GM21390 (cell line): ENCODE data around the gene PIM3.
"Not testable (repeated sequence)": the region's sequence is repeated elsewhere in the genome, so short reads cannot be mapped to it uniquely, and the experiment has no call there.

ENCODE experiments used
- ATAC-seq: cut with Tn5 transposase; IDR thresholded peaks from one replicate; pipeline ENCODE4 v1.9.1; 2021; ENCODE audit not compliant: unreplicated experiment

The PIM3 gene

DNA sequence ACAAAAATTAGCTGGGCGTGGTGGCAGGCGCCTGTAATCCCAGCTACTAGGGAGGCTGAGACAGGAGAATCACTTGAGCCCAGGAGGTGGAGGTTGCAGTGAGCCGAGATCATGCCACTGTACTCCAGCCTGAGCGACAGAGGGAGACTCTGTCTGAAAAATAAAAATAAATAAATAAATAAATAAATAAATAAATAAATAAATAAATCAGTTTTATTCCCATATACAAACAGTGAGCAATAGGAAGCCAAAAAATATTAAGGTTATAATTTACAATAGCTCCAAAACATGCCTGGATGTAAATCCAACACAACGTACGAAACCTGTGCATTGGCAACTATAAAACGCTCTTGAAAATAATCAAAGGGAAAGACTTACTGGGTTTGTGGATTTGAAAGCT, 21.2 kb downstream of the PIM3 start:
- not testable (repeated sequence) for ATAC-seq

DNA sequence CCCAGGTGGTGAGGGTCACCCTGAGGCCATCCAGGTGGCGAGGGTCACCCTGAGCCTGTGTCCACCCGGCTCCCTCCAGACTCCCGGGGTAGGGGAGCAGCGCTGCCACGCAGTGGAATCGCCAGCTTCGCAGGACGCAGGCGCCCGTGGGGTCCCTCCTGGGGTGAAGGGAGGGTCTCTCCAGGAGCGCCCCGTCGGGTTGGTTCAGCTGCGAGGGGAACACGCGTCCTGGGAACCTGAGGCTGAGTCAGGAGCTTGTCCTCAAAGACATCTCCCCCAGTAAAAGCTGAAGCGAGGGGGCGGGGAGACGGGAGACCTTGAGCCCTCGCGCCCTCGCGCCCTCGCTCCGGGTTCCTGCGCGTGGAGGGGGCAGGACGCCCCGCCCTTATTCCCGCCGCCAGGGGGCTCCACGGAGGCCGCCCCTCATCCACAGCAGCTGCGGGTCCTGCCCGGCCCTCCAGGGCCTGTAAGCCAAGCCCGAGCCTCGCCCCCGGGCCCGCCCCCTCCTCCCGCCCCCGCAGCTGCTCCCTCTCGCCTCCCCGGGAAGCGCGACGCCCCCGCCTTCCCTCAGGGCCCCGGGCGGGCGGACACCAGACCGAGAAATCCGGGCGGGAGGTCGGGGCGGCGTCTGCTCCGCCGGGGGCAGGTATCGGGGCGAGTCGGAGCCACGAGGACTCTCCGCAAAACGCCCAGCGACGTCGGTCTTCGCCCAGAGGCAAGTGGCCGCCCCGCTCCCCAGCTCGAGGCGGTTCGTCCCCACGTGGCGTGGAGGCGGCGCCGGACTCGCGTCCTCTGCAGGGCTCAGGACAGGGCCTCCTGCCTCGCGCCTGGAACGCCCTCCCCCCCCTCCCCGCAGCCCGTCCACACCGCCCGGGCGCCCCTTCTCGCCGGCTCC, 22.8 kb downstream of the PIM3 start:
- no peak for ATAC-seq

DNA sequence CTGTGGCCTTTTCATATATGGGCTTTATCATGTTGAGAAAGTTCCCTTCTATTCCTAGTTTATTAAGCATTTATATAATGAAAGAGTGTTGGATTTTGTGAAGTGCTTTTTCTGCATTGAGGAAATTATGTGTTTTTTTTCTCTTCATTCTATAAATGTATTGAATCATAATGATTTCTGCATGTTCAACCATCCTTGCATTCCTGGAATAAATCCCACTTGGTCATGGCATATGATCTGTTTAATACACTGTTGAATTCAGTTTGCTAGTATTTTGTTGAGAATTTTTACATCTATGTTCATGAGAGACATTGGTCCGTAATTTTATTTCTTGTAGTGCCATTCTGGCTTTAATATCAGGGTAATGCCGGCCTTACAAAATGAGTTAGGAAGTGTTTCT, 25.8 kb downstream of the PIM3 start:
- ATAC-seq, result no peak

DNA sequence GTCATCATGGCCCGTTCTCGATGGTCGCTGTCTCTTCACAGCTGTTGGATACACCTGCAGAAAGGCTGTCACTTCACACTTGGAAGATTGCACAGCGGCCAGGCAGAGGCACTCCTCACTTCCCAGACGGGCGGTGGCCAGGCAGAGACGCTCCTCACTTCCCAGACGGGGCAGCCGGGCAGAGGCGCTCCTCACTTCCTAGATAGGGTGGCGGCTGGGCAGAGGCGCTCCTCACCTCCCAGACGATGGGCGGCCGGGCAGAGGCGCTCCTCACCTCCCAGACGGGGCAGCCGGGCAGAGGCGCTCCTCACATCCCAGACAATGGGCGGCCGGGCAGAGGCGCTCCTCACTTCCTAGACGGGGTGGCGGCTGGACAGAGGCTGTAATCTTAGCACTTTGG, 29.3 kb downstream of the PIM3 start:
- not testable (repeated sequence) for ATAC-seq

DNA sequence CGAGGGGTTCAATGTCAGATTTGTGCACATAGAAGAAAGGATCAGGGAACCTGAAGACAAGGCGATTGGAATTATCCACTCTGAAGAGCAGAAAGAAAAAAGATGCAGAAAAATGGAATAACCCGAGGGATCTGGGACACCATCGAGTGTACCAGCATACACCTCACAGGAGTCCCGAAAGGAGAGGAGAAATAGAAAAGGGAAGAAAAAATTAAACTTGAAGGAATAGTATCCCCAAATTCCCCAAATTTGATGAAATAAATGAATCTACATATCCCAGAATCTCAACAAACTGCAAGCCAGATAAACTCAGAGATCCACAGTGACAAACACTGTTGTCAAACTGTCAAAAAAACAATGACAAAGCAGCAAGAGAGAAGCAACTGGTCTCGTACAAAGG, 30.6 kb downstream of the PIM3 start:
- ATAC-seq, result no peak

DNA sequence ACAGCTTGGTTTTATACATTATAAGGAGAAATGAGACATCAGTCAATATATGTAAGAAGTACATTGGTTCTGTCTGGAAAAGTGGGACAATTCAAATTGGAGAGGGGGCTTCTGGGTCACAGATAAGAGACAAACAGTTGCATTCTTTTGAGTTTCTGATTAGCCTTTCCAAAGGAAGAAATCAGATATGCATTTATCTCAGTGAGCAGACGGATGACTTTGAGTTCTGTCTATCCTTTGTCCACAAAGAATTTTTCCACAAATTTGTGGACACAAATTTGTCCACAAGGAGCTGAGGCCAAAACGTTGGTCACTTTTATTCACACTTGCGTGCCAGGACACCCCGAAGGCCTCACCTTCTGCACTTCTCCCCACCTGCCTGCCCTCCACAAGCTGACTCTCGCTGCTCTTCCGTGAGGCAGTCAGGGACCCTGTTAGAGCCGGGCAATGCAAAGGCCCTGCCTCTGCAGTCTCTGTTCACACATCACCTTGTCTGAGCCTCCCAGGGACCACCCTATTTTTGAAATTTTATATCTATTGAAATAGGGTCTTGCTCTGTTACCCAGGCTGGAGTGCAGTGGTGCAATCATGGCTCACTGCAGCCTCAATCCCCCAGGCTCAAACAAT, 31.4 kb downstream of the PIM3 start:
- ATAC-seq, result no peak

DNA sequence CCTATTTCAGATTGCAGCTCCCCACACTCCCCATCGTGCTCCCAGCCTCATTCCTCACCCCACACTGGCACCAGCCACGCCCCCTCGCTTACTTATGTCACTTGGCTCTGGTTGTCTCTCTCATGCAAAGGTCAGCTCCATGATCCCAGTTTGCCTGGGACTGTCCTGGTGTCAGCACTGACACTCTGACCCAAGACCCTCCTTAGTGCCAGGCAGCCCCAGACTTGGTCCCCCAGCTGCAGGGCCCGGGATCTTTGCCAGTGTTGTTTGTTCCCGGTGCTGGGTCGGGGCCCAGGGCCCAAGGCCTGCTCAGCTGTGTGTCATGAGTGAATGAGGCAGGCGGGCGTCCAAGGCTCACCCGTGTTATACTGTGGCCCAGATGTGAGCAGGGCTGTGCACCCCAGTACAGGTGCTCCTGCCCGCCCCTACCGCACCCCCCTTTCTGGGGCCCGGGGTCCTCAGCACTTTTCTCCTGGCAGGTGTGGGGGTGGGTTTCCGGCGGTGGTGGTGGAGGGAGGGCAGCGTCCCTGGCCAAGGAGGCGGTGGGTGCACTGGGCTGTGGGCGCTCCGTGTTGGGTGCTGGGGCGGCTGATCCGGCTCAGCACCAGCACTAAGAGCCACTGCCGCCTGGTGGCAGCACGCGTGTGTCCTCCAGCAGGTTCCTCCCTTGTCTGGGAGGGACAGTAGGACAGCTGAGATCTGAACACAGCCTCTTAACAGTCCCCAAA, 32.5 kb downstream of the PIM3 start:
- no peak for ATAC-seq

DNA sequence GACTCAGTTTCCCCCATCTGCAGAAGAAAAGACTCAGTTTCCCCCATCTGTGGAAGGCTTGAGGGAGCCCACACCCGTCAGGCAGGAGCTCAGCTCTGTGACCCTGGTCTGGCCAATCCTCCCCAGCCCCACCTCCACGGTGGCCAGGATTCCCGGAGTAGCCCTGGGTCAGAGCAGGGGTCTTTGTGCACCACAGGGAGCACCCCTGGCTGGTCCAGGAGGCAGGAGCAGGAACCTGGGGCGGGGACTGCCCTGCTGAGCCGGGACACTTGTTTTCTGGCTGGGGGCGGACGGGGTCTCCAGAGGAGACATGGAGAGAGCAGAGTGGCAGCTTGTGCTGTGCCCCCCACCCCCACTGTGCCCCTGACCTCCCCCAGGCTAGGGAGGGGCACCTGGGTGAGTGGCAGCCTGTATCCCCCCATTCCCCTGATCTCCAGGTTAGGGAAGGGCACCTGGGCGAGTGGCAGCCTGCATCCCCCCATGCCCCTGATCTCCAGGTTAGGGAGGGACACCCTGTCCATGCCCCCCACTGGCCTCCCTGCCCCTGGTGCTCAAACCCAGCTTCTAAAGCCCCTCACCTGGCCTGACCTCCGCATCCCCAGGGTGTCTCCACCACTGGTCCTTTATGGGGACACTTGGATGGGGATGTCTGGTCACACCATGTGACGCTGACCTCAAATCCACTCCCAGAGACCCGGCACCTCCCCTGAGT, 33.2 kb downstream of the PIM3 start:
- no peak for ATAC-seq

DNA sequence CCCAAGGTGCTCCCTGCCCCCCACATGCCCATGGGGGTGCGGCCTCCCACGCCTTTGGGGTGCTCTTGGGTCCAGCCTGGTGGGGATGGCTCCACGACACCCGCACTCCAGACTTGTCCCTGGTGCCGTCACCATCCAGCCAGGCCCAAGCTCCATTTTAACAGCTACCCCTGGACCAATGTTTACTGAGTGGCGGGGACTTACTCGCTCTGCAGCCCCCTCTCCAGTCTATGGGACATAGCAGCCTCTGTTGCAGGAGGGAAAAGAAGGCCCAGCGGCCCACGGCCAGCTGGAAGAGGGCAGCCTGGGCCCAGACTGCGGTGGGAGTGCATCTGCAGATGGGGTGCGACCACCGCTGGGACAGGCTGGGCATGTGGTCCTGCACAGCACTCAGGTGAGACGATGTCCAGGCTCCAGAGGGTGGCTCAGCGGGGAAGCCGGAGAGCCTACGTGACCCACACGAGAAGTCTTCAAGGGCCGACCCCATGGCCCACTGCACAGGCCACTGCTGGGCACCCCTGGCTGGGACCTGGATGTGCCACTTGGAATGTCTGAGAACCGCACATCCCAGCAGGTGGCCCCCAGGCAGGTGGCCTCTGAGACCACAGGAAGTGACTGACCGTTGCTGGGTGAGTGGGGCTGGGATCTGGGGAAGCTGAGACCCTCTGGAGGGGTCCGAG, 33.9 kb downstream of the PIM3 start:
- ATAC-seq, result no peak

DNA sequence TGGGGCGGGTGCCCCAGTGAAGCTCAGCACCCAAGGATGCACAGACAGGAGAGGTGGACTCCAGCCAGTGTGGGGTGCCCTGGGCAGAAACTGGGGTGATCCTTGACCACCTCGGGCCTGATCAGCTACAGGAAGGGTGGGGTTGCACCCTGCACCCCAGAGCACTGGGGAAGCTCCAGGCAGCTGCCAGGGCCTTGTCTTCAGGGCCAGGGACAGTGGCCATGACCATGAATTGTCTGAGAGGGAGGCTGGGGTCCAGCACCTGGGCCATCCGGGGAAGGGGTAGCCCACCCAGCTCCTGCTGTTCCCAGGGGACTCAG, 34.4 kb downstream of the PIM3 start:
- ATAC-seq, result no peak

DNA sequence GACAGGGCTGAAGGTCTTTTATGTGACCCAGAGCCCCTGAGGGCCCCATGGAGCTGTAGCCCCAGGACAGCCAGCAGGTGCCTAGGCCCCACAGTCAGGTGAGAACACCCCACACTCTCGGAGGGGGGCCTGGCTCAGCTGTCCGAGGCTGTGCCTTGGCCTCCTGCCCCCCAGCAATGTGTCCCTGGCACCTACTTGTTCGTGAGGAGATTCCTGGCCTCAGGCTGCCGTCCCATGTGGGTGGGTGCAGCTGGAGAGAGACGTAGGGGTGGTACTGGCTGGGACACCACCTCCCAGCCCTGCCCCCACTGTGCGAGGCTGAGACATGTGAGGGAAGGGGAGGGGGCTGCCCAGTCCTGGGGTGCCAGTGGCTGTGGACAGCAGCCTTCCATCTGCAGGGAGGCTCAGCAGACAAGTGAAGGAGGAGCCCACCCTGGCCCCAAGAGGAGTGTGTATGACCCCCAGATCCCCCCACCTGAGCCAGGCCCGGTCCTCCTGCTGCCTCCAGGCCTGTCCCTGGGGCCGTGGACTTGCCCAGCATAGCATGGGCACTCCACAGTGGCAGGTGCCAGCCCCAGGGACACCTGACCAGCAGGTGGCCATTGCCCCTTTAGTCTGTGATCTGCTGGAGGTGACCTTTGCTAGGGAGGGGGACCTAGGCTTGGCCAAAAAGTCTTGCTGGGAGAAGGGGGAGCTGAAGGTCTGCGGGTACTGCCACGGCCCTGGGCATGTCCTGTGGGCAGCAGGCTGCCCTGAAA, 35.0 kb downstream of the PIM3 start:
- ATAC-seq, result no peak

DNA sequence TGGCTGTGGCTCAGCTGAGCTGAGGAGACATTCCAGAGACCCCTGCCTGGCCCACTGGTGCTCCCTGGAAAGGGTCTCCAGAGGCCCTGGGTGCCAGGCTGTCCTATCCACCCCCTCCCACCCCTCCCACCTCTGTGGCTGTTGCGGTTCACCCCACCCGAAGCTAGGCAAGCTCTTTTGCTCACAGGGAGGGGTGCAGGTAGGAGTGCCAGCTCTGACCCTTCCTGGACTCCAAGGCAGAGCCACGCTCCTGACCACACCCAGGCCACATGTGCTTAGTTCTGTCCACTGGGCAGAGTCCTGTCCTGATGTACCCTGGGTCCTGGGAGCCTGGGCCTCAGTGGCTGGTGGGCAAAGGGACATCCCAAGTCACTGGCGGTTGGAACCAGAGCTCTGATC, 35.5 kb downstream of the PIM3 start:
- no peak for ATAC-seq

DNA sequence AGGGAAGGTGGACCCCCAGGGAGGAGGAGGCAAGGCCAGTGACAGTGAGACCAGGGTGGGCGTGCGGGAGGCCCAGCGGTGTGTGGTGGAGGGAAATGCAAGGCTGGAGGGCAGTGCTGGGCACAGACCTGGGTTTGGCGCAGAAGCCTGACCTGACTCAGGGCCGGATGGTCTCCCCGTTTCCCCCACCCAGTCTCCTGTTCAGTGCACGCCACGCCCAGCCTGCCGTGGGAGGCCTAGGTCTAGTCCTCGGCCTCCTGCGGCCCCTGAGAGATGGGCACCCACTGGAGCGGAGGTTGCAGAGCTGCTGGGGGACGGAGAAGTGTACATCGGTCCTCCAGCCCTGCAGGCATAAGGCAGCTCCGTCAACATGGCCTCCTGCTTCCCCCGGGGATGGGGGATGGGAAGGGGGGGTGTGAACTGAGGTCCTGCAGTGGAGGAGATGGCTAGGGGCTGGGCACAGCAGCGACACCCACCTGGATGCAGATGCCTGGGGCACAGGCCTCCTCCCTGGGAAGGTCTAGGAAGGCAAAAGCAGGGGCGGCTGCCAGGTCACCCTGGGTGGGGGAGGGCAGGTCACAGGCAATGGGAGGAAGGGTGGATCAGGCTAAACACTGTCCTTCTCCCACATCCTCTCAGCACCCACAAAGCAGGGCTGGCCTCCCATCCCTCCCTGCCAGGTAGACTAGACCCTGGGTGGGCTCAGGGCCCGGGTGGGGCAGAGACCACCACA, 36.1 kb downstream of the PIM3 start:
- ATAC-seq, result no peak

DNA sequence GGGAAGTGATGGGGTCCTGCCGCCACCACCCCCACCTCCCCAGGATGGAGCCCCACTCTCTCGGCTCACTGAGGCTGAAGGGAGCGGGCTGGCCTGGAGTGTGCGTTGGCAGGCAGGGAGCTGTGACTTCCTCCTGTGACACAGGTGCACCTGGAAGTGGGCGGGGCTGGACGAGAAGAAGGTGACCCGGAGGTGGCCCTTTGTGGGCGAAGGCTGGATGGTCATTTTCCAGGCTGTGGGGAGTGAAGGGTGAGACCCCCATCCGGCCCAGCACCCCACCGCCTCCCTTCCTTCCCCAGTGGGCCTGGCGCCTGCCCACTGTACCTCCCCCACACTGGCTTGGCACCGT, 36.7 kb downstream of the PIM3 start:
- no peak for ATAC-seq

DNA sequence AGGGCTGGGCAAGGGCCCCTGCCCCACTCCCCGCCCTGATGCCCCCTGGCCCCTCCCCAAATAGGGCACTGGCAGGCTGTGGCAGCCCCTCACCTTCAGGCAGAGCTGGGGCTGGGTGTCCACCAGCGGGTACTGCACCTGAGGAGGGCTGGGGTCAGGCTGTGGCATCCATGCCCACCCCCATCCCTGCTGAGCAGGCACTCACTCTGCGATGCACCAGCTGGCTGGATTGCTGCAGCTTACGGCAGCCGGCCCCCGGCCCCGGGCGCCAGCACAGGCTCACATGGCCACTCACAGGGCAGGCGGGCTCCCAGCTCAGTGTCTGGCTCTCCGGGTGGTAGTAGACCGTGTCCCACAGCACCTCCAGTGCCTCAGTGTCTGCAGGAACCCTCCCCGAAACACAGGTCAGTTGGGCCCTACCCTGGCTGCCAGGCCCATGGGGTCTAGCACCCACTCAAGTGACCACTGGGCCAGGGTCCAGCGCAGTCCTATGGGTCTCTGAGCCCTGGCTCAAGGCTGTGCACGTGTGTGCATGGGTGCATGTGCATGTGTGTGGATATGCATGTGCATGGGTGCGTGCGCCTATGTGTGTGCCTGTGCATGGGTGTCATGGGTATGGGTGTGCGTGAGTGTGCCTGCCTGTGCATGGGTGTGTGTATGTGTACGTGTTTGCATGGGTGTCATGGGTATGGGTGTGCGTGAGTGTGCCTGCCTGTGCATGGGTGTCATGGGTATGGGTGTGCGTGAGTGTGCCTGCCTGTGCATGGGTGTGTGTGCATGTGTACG, 37.6 kb downstream of the PIM3 start:
- no peak for ATAC-seq

DNA sequence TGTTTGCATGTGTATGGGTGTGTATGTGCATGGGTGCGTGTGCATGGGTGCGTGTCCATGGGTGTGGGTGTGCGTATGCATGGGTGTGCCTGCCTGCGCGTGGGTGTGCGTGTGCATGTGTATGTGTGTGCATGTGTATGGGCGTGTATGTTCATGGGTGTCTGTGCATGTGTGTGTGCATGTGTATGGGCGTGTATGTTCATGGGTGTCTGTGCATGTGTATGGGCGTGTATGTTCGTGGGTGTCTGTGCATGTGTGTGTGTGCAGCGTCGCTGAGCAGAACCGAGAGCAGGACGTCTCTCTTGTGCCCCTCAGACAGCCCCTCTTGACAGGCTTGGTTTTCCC, 38.1 kb downstream of the PIM3 start:
- no peak for ATAC-seq

DNA sequence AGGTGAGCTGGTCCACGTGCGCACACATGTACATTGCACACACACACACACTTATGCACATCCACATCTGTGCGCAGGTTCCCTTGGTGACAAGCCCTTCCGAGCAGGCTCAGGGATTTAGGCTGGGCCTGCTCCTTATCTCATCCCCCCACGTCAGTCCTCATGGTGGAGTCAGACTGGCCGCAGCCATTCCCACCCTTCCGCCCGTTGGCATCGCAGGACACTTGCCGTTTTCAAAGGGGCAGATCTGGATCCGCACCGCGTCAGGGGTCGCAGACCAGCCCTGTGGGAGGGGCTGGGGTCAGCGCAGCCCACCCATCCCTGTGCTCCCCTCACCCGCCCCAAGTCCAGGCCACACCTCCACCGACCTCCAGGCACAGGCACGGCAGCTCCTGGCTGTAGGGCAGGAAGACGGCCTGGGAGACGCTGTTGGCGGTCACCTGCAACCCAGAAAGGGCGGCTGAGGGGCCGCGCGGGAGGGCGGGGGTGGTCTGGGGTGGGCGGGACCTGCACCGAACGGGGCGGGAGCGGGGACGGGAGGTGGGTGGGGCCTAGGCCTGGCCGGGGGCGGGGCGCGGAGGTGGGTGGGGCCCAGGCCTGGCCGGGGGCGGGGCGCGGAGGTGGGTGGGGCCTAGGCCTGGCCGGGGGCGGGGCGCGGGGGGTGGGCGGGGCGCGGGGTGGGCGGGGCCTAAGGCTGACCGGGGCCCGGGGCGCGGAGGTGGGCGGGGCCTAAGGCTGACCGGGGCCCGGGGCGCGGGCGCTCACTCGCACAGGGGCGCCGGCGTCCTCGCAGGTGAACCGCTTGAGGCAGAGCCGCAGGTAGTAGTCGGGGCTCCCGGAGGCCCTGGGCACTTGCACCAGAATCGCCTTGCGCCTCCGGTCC, 38.7 kb downstream of the PIM3 start:
- no peak for ATAC-seq
